Neutrophil (primary cell): ENCODE measurements around the gene SRSF2.

Source experiments
- H3K27ac ChIP-seq: fragments of 200-600 bp; sonication (generic); 2 replicates; pipeline ENCODE4 v1.5.1; 2016; ENCODE audit warnings: mild to moderate bottlenecking, moderate library complexity
- H3K27me3 ChIP-seq: fragments of 200-600 bp; sonication (generic); 2 replicates; pipeline ENCODE4 v1.6.0; 2016; ENCODE audit warnings: mild to moderate bottlenecking
- H3K36me3 ChIP-seq: fragments of 200-600 bp; sonication (generic); 2 replicates; pipeline ENCODE4 v1.5.1; 2017
- H3K4me1 ChIP-seq, 2 experiments: fragments of 200-600 bp in 1 of 2; sonication (generic) in 1 of 2; 1 replicate in 1 of 2; 2 replicates in 1 of 2; pipeline versions ENCODE4 v1.5.1 to v1.6.1; 2013 to 2016; ENCODE audit warnings: low read depth in 1 of 2, low read length in 1 of 2, mild to moderate bottlenecking in 1 of 2, moderate library complexity in 1 of 2; ENCODE audit not compliant: control insufficient read depth in 1 of 2, insufficient read depth in 1 of 2
- H3K4me3 ChIP-seq, 2 experiments: fragments of 200-600 bp in 1 of 2; sonication (generic) in 1 of 2; 1 replicate in 1 of 2; 2 replicates in 1 of 2; pipeline ENCODE4 v1.5.1; 2013 to 2016; ENCODE audit warnings: low read depth in 1 of 2, low read length in 1 of 2, mild to moderate bottlenecking in 1 of 2, moderate library complexity in 1 of 2
- H3K9me3 ChIP-seq: fragments of 200-600 bp; sonication (generic); 2 replicates; pipeline ENCODE4 v1.5.1; 2016
- CTCF ChIP-seq: fragments of 200-600 bp; sonication (generic); IDR thresholded peaks from 2 replicates; pipeline ENCODE4 v1.5.1; 2016; ENCODE audit warnings: antibody characterized with exemption

Gene SRSF2

GRCh38 chr17:76720211-76720610, 16.9 kb downstream of the SRSF2 start:
- Histone ChIP-seq H3K4me3 (no peak overlapping the region), H3K9me3 (no peaks in the 10 kb centered on the region), H3K27me3 (no peaks in the 10 kb centered on the region), H3K27ac (peak overlapping the region; percentile 94), H3K36me3 (peaks cover 80% of the 10 kb centered on the region), H3K4me1 (peaks cover 45 to 49% of the 10 kb centered on the region in 2 experiments)
- no peak for TF ChIP-seq CTCF

- Histone ChIP-seq H3K4me1 (peaks cover 44 to 47% of the 10 kb centered on the region in 2 experiments), H3K27me3 (no peaks in the 10 kb centered on the region), H3K36me3 (peaks cover 73% of the 10 kb centered on the region), H3K27ac (peak overlapping the region; percentile 94), H3K4me3 (no peak overlapping the region), H3K9me3 (no peaks in the 10 kb centered on the region)
- no peak for TF ChIP-seq CTCF
Measured at GRCh38 chr17:76718516-76718915, 18.6 kb downstream of the SRSF2 start.

- no peak for TF ChIP-seq CTCF
- H3K27me3 ChIP-seq, result peaks cover under 1% of the 10 kb centered on the region
- H3K27ac ChIP-seq, result peak overlapping the region; percentile 94
- peaks cover 41% of the 10 kb centered on the region in 2 experiments for H3K4me1 ChIP-seq
- H3K9me3 ChIP-seq, result no peaks in the 10 kb centered on the region
- H3K4me3 ChIP-seq, result peak overlapping the region; percentile 38 to 54
- H3K36me3 ChIP-seq, result peaks cover 69% of the 10 kb centered on the region
Measured at GRCh38 chr17:76716839-76717215, 20.3 kb downstream of the SRSF2 start.

GRCh38 chr17:76716146-76716838, 20.8 kb downstream of the SRSF2 start:
- H3K27me3 ChIP-seq, result peaks cover 6% of the 10 kb centered on the region
- TF ChIP-seq CTCF, result no peak
- H3K36me3 ChIP-seq, result peaks cover 63% of the 10 kb centered on the region
- peak overlapping the region; percentile 38 to 54 for H3K4me3 ChIP-seq
- no peaks in the 10 kb centered on the region for H3K9me3 ChIP-seq
- peak overlapping the region; percentile 94 for H3K27ac ChIP-seq
- H3K4me1 ChIP-seq, result peaks cover 43 to 46% of the 10 kb centered on the region in 2 experiments

- peaks cover 11% of the 10 kb centered on the region for H3K27me3 ChIP-seq
- peaks cover 55% of the 10 kb centered on the region for H3K36me3 ChIP-seq
- H3K4me1 ChIP-seq, result peaks cover 47 to 50% of the 10 kb centered on the region in 2 experiments
- no peaks in the 10 kb centered on the region for H3K9me3 ChIP-seq
- H3K27ac ChIP-seq, result peak overlapping the region; percentile 94
- TF ChIP-seq CTCF, result no peak
- peak overlapping the region; percentile 38 to 43 for H3K4me3 ChIP-seq
Measured at GRCh38 chr17:76715496-76715830, 21.7 kb downstream of the SRSF2 start.
